Nucleus accumbens (tissue), 56 donors: Measurements from ENCODE around the gene KCNK6.

Source experiments
- DNase-seq, 56 donors: peaks; one replicate each; lab custom pipeline; 2025; lab: John Stamatoyannopoulos, UW

The KCNK6 gene

GRCh38 chr19:38319421-38320258 is at the start of gene KCNK6:
Gene KCNK6 (plus strand): TSS chr19:38319845. CDS start chr19:38319951, 106 bp downstream.
- DNase-seq, result peak in 8 of 56 donors; percentile 4 to 40 (median 18)

- DNase-seq, result no peak
Observed at GRCh38 chr19:38270587-38271167, 49.0 kb upstream of the KCNK6 start.

- no peak for DNase-seq
Observed at GRCh38 chr19:38273499-38273898, 46.1 kb upstream of the KCNK6 start.

GRCh38 chr19:38274739-38275138 is 44.9 kb upstream of the KCNK6 start:
- peak in 50 of 56 donors; percentile 4 to 79 (median 51) for DNase-seq

GRCh38 chr19:38276942-38277517 is 42.6 kb upstream of the KCNK6 start:
- DNase-seq, result no peak

- no peak for DNase-seq
Observed at GRCh38 chr19:38277549-38277948, 42.1 kb upstream of the KCNK6 start.

GRCh38 chr19:38277969-38278680 is 41.5 kb upstream of the KCNK6 start:
- no peak for DNase-seq

- no peak for DNase-seq
Observed at GRCh38 chr19:38278751-38279150, 40.9 kb upstream of the KCNK6 start.

GRCh38 chr19:38280030-38280921 is 39.4 kb upstream of the KCNK6 start:
- no peak for DNase-seq

- no peak for DNase-seq
Observed at GRCh38 chr19:38281811-38282566, 37.7 kb upstream of the KCNK6 start.

GRCh38 chr19:38283271-38283670 is 36.4 kb upstream of the KCNK6 start:
- no peak for DNase-seq

GRCh38 chr19:38284422-38284821 is 35.2 kb upstream of the KCNK6 start:
- peak in 1 of 56 donors; percentile 14 for DNase-seq

- DNase-seq, result no peak
Observed at GRCh38 chr19:38285567-38285966, 34.1 kb upstream of the KCNK6 start.

- DNase-seq, result peak in 4 of 56 donors; percentile 8 to 23 (median 18)
Observed at GRCh38 chr19:38287604-38288003, 32.0 kb upstream of the KCNK6 start.

GRCh38 chr19:38288123-38288855 is 31.4 kb upstream of the KCNK6 start:
- peak in 1 of 56 donors; percentile 13 for DNase-seq

GRCh38 chr19:38289955-38290354 is 29.7 kb upstream of the KCNK6 start:
- peak in 10 of 56 donors; percentile 4 to 51 (median 22) for DNase-seq

GRCh38 chr19:38290631-38291147 is 29.0 kb upstream of the KCNK6 start:
- DNase-seq, result no peak

- no peak for DNase-seq
Observed at GRCh38 chr19:38291855-38292254, 27.8 kb upstream of the KCNK6 start.
